ENCODE data around the gene IZUMO2. TPM values are rescaled to one million over a fixed set of nuclear protein-coding genes. Genes with fewer than 3 reads are reported as not detected.

IZUMO2 gene
- total and polyA plus RNA-seq, 10 of the 15 experiments (the other 5 are each of a cell fraction or from before 2014, with no cell fraction given) = not detected

DNA sequence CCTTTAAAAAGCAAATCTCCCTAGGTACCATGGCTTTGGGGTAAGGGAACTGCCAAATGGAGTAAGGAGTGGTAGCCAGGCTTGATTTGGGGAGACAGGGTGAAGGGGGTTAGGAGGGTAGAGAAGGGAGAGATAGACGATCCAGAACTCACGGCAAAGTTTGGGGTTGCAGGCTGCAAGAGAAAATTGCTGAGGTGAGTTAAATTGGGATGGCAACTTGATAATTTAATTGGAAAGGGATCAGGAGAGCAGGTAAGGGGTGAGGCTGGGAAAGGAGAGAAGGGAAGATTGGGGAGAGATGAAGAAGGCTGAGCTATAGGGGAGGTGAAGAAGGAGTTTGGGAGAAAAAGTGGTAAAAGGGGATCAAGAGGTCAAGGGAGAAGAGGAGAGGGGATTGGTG lies 4.0 kb downstream of the IZUMO2 start (continued):
- no peak for TF ChIP-seq RUNX3 (IDR thresholded peaks at IDR 0.05; ENCODE audit: low read length)
- no peak for TF ChIP-seq CREB1 (IDR thresholded peaks at IDR 0.05; ENCODE audit: low read depth)
- TF ChIP-seq, protein P1, sequence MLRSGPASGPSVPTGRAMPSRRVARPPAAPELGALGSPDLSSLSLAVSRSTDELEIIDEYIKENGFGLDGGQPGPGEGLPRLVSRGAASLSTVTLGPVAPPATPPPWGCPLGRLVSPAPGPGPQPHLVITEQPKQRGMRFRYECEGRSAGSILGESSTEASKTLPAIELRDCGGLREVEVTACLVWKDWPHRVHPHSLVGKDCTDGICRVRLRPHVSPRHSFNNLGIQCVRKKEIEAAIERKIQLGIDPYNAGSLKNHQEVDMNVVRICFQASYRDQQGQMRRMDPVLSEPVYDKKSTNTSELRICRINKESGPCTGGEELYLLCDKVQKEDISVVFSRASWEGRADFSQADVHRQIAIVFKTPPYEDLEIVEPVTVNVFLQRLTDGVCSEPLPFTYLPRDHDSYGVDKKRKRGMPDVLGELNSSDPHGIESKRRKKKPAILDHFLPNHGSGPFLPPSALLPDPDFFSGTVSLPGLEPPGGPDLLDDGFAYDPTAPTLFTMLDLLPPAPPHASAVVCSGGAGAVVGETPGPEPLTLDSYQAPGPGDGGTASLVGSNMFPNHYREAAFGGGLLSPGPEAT (IDR thresholded peaks at IDR 0.05; ENCODE audit: low read depth) = no peak
- TF ChIP-seq SP1 (IDR thresholded peaks at IDR 0.05; ENCODE audit: low read depth, low read length) = no peak

- intact Hi-C loops (cut with micrococcal nuclease; ENCODE audit: unreplicated experiment) = no loop called here
- ChIA-PET SMC1A (ENCODE audit: uncharacterized antibody, unreplicated experiment) (no interaction called here), CTCF (no interaction called here), POLR2A (no interaction called here), RAD21 (ENCODE audit: unreplicated experiment) (no interaction called here)
- no peak for ATAC-seq
- in situ Hi-C loops (cut with MboI) = no loop called here
- TF ChIP-seq SUZ12 (IDR thresholded peaks at IDR 0.05; ENCODE audit: unreplicated experiment) (no peak), FOXK2 (IDR thresholded peaks at IDR 0.05) (no peak)
- no TSS peak for BruUV-seq (replicated peaks)
- H3K27me3 ChIP-seq (replicated peaks in 1 of 2; ENCODE audit: control insufficient read depth in 2 of 2, insufficient read depth in 2 of 2, low read length in 1 of 2) = no peaks in the 10 kb centered on the region
- no peaks in the 10 kb centered on the region; a peak in 1 of 4 replicates for H3K36me3 ChIP-seq (ENCODE audit: control insufficient read depth in 2 of 2, insufficient read depth in 2 of 2, low read length in 1 of 2)
- H3K9ac ChIP-seq (ENCODE audit: control insufficient read depth, insufficient read depth, low read length) = no peak overlapping the region
- H3K4me2 ChIP-seq (ENCODE audit: control insufficient read depth, insufficient read depth) = no peak overlapping the region
- no peak for FAIRE-seq
- no peaks in the 10 kb centered on the region for H4K20me1 ChIP-seq (ENCODE audit: control insufficient read depth, insufficient read depth)
- no peaks in the 10 kb centered on the region for H3K4me1 ChIP-seq (ENCODE audit: control insufficient read depth, insufficient read depth, low read length)
- no peaks in the 10 kb centered on the region for H3K79me2 ChIP-seq (ENCODE audit: control insufficient read depth, insufficient read depth, low read length)
- H3K9me3 ChIP-seq (replicated peaks; ENCODE audit: control insufficient read depth, insufficient read depth, low read length) = no peaks in the 10 kb centered on the region; the same call in 2 of the 3 replicates
- DNase-seq (ENCODE audit: low read depth, low spot score) = no peak
- no peak overlapping the region for H3K4me3 ChIP-seq
- no peak overlapping the region for H2AFZ ChIP-seq (ENCODE audit: control insufficient read depth, low read depth, low read length)
- H3K27ac ChIP-seq (ENCODE audit: control insufficient read depth, insufficient read depth) = no peak overlapping the region
Measured at GRCh38 chr19:50158577-50158976, 4.5 kb downstream of the IZUMO2 start.

Measured in GM12878 (cell line).